SK-N-SH treated with all-trans-retinoic acid at 6 μM for 48 hours (cell line): ENCODE data around the gene PRR22.

ENCODE experiments used
- ATAC-seq: fragments of 200-7000 bp; cut with Tn5 transposase; 3 replicates; pipeline ENCODE4 v1.9.1; 2020; ENCODE audit warnings: mild to moderate bottlenecking, moderate library complexity
- BACH2 ChIP-seq: fragments of 250-450 bp; sonication (Bioruptor Pico); IDR thresholded peaks from 2 replicates; pipeline ENCODE4 v1.9.0; 2021; ENCODE audit warnings: mild to moderate bottlenecking, borderline replicate concordance
- CSDC2 ChIP-seq: fragments of 250-450 bp; sonication (Bioruptor Pico); IDR thresholded peaks from 2 replicates; pipeline ENCODE4 v1.5.0; 2020; ENCODE audit warnings: mild to moderate bottlenecking, moderate library complexity
- ESRRG ChIP-seq: fragments of 250-450 bp; sonication (Bioruptor Pico); IDR thresholded peaks from 2 replicates; pipeline ENCODE4 v1.6.1; 2021; ENCODE audit warnings: mild to moderate bottlenecking
- GLIS3 ChIP-seq: fragments of 250-450 bp; sonication (Bioruptor Pico); IDR thresholded peaks from 2 replicates; pipeline ENCODE4 v1.5.0; 2020; ENCODE audit warnings: mild to moderate bottlenecking, moderate library complexity
- ISL1 ChIP-seq: fragments of 250-450 bp; sonication (Bioruptor Pico); IDR thresholded peaks from 2 replicates; pipeline ENCODE4 v2.1.2; 2022; ENCODE audit warnings: mild to moderate bottlenecking, moderate library complexity
- OSR1 ChIP-seq: fragments of 250-450 bp; sonication (Bioruptor Pico); IDR thresholded peaks from 2 replicates; pipeline ENCODE4 v1.8.0; 2022; ENCODE audit warnings: moderate library complexity, mild to moderate bottlenecking, inconsistent platforms
- PPARA ChIP-seq: fragments of 250-450 bp; sonication (Bioruptor Pico); IDR thresholded peaks from 2 replicates; pipeline ENCODE4 v1.5.0; 2020; ENCODE audit warnings: mild to moderate bottlenecking, borderline replicate concordance
- RARB ChIP-seq: fragments of 250-450 bp; sonication (Bioruptor Pico); IDR thresholded peaks from 2 replicates; pipeline ENCODE4 v1.8.0; 2021; ENCODE audit warnings: mild to moderate bottlenecking, moderate library complexity
- SNAI2 ChIP-seq: fragments of 250-450 bp; sonication (Bioruptor Pico); IDR thresholded peaks from 2 replicates; pipeline ENCODE4 v1.5.0; 2020; ENCODE audit warnings: mild to moderate bottlenecking, moderate library complexity
- TCF4 ChIP-seq: fragments of 250-450 bp; sonication (Bioruptor Pico); IDR thresholded peaks from 2 replicates; pipeline ENCODE4 v1.8.0; 2021; ENCODE audit warnings: mild to moderate bottlenecking, moderate library complexity, borderline replicate concordance
- TOX ChIP-seq: fragments of 250-450 bp; sonication (Bioruptor Pico); IDR thresholded peaks from 2 replicates; pipeline ENCODE4 v1.8.0; 2021; ENCODE audit warnings: mild to moderate bottlenecking, moderate library complexity, borderline replicate concordance
- TSHZ2 ChIP-seq: fragments of 250-450 bp; sonication (Bioruptor Pico); IDR thresholded peaks from 2 replicates; pipeline ENCODE4 v1.5.0; 2020; ENCODE audit warnings: mild to moderate bottlenecking, moderate library complexity
- ZFP3 ChIP-seq: fragments of 250-450 bp; sonication (Bioruptor Pico); IDR thresholded peaks from 2 replicates; pipeline ENCODE4 v1.5.0; 2020; ENCODE audit warnings: mild to moderate bottlenecking, moderate library complexity
- ZFP30 ChIP-seq: fragments of 450-650 bp; formaldehyde crosslinking; IDR thresholded peaks from 2 replicates; pipeline ENCODE4 v1.5.0; 2022; ENCODE audit warnings: mild to moderate bottlenecking, moderate library complexity
- ZNF565 ChIP-seq: fragments of 450-650 bp; formaldehyde crosslinking; conservative IDR thresholded peaks from 2 replicates; pipeline ENCODE4 v1.5.0; 2020; ENCODE audit warnings: low read depth, mild to moderate bottlenecking, moderate library complexity
- ZNF70 ChIP-seq: fragments of 450-650 bp; formaldehyde crosslinking; IDR thresholded peaks from 2 replicates; pipeline ENCODE4 v1.5.0; 2020; ENCODE audit warnings: mild to moderate bottlenecking, moderate library complexity
- ZNF8 ChIP-seq: fragments of 450-650 bp; formaldehyde crosslinking; IDR thresholded peaks from 2 replicates; pipeline ENCODE4 v1.5.0; 2020; ENCODE audit warnings: mild to moderate bottlenecking, moderate library complexity
- TF ChIP-seq, protein P1 (sequence below): fragments of 250-450 bp; sonication (Bioruptor Pico); IDR thresholded peaks from 2 replicates; pipeline ENCODE4 v1.8.0; 2021; ENCODE audit warnings: low read depth, mild to moderate bottlenecking, moderate library complexity, borderline replicate concordance

Gene PRR22

DNA sequence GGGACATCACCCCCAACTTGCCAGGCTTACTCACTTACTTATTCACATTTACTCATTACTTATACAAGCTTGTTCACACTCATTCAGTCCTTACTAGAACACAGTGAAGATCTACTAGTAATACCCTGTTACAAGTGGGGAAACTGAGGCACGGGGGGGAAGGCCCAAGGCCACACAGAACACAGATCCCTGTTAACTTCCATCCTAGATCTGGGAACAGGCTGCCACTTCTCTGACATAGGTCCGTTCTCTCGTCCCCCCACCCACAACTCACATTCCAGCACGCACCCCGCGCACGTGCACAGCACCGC lies 18.9 kb upstream of the PRR22 start:
- no peak for ATAC-seq
- TF ChIP-seq ZNF8 (CRISPR knock-in tag) (no peak), TCF4 (CRISPR knock-in tag) (no peak)
- TF ChIP-seq, protein P1, sequence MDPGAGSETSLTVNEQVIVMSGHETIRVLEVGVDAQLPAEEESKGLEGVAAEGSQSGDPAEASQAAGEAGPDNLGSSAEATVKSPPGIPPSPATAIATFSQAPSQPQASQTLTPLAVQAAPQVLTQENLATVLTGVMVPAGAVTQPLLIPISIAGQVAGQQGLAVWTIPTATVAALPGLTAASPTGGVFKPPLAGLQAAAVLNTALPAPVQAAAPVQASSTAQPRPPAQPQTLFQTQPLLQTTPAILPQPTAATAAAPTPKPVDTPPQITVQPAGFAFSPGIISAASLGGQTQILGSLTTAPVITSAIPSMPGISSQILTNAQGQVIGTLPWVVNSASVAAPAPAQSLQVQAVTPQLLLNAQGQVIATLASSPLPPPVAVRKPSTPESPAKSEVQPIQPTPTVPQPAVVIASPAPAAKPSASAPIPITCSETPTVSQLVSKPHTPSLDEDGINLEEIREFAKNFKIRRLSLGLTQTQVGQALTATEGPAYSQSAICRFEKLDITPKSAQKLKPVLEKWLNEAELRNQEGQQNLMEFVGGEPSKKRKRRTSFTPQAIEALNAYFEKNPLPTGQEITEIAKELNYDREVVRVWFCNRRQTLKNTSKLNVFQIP (CRISPR knock-in tag) = no peak
- TF ChIP-seq, all 23 proteins: peak for 0

GRCh38 chr19:5801796-5802619 lies 17.5 kb upstream of the PRR22 start:
- no peak for TF ChIP-seq ESRRG (CRISPR knock-in tag)
- TF ChIP-seq TSHZ2 (CRISPR knock-in tag) = no peak
- no peak for TF ChIP-seq ISL1 (CRISPR knock-in tag)
- no peak for TF ChIP-seq CSDC2
- no peak for TF ChIP-seq TCF4 (CRISPR knock-in tag)
- no peak for TF ChIP-seq ZNF70
- TF ChIP-seq ZNF565 (CRISPR knock-in tag) = no peak
- TF ChIP-seq ZFP30 (CRISPR knock-in tag) = no peak
- ATAC-seq = no peak

GRCh38 chr19:5800361-5801270 lies 16.1 kb upstream of the PRR22 start:
- TF ChIP-seq ESRRG (CRISPR knock-in tag) = no peak
- no peak for ATAC-seq

- no peak for ATAC-seq
- TF ChIP-seq TCF4 (CRISPR knock-in tag) (peak; percentile 80), ISL1 (CRISPR knock-in tag) (no peak), TSHZ2 (CRISPR knock-in tag) (peak; percentile 68; the same call in 1 of the 2 replicates), SNAI2 (0 out of 2 replicates have a peak, but pooled peaks have one; percentile 36)
These were observed 15.0 kb upstream of the PRR22 start for GRCh38 chr19:5799247-5800241.

- ATAC-seq = no peak
- TF ChIP-seq TOX = no peak
- no peak for TF ChIP-seq BACH2
- no peak for TF ChIP-seq RARB
- TF ChIP-seq ZFP3 (CRISPR knock-in tag) = no peak
- no peak for TF ChIP-seq GLIS3 (CRISPR knock-in tag)
- TF ChIP-seq, protein P1 (CRISPR knock-in tag) = no peak
- TF ChIP-seq PPARA (CRISPR knock-in tag) = no peak
- TF ChIP-seq ZNF70 = no peak
- TF ChIP-seq CSDC2 = no peak
- no peak for TF ChIP-seq ZNF8 (CRISPR knock-in tag)
- no peak for TF ChIP-seq SNAI2
- no peak for TF ChIP-seq OSR1
These were observed 13.7 kb upstream of the PRR22 start for GRCh38 chr19:5798244-5798643.
